GM10847 (cell line): Measurements from ENCODE around the gene SGIP1.

Experiments used
- POLR2A ChIP-seq: IDR thresholded peaks from 2 replicates; pipeline ENCODE4 v1.6.1; 2011; ENCODE audit not compliant: insufficient read length; ENCODE audit errors: extremely low read depth

Gene SGIP1

DNA sequence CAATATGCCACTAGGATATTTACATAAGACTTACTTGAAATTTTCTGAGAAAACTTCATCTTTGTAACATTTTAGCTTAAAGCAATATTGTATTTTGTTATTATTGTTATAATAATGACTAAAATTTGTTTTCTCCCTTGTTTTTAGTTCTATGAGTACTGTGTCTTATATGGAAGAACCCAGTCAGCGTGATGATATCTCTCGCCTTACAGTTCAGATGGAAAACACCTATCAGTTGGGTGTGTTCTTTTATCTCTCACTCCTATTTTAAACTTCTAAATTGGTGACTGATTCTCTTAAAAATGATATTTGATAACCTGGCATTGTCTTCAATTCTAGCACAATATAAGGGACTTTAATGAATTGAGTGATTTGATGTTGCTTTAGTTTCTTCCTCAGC lies 236.3 kb downstream of the SGIP1 start:
- no peak for TF ChIP-seq POLR2A

DNA sequence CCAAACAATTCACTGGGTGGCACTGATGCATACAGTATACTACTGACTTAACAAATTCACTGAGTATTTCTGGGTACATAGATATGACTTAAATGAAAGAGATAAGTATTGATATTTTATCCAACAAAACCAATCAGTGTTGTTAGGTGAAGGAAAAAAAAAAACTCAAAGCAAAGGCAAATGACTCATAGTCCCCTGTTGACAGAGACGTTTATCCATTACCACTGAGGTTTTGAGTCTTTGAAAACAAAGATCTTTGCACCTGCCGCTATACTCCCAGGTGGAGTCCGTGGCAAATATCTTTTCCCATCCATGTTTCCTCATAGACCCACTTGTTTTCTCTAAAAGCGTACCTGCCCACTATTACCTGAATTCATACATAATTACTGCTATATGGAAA lies 236.7 kb downstream of the SGIP1 start:
- no peak for TF ChIP-seq POLR2A

DNA sequence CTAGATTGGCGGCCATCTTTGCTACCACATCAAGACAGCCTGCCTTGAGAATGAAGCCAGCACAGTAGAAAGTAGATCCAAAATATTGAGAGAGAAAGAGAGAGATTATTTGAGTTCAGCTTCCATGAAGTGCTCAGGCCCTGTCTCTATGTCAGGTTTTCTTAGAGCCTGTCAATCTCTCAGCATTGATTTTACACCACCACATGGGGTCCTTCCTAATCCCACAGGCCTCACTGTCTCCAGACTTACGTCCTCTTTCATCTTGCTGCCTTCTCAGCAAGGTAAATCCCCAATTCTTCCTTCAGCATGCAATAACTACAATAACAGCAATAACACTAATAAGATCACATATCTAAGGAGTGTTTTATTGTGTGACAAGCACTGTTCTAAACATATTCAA lies 239.3 kb downstream of the SGIP1 start:
- no peak for TF ChIP-seq POLR2A

DNA sequence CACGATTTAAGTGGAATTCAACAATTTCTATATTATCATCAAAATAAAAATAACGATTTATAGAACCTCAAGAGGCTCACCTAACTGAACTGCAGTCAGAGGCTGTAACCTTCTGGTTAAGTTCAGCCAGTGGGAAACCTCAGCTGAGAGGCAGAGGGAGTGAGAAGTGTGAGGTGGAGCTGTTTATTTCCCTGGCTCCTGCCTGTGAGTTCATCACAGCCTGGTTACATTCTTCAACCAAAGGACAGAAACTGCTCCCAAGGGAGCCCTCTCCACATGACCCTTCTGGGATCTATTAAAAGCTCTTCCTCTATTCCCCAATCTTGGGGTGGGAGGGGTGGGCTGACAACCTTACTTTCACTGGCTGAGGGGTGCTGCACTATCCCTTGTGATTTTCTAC lies 240.5 kb downstream of the SGIP1 start:
- no peak for TF ChIP-seq POLR2A

DNA sequence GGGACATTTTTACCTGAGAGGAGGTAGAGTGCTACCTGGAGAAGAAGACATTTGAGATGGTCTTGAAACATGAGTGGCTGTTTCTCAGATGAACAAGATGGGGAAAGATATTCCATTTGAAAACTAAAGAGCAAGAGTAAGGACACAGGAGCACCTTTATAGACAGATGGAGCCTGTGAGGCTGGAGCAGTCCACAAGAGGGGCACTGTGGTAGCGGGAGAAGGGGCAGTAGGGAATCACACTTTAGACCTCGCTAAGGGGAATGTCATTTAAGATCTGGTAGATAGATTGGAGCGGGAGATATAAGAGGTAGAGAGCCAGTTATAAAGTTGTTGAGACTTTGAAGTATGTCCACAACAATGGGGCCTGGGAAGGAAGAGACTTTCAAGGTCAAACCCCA lies 241.7 kb downstream of the SGIP1 start:
- TF ChIP-seq POLR2A = no peak

DNA sequence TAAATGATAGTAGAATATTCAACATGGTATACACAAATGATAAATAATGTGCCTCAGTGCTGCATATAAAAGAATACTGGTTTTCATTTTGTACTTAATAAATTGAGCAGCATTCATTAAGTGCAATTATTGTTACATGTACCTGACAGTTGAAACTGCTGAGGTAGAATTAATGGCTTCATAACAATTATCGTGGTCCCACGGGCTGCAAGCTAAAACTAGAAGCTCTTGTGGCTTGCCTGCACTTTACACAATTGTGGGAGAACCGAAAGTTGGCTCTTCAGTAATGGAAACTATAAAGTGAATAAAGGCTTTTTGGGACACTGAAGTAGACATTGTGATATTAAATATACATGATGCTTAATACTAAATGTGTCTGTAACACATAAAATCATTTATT lies 243.9 kb downstream of the SGIP1 start:
- TF ChIP-seq POLR2A = no peak

DNA sequence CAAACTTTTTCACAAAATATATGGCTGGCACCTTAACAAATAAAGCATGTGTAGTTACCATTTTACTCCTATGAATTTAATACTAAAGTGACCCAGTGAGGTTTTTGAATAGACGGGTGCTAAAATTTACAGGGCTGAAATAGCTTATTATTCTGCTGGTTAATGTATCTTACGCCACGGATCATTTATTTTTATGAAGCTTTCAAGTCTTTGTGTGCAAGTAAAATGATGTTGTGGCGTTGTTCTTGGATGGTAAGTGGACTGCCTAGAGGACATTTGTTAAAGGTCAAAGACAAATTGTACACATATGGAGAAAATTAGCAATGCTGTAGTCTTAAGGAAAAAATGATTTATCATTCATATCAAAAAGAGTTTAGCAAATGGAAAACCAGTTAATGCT lies 244.3 kb downstream of the SGIP1 start:
- no peak for TF ChIP-seq POLR2A

DNA sequence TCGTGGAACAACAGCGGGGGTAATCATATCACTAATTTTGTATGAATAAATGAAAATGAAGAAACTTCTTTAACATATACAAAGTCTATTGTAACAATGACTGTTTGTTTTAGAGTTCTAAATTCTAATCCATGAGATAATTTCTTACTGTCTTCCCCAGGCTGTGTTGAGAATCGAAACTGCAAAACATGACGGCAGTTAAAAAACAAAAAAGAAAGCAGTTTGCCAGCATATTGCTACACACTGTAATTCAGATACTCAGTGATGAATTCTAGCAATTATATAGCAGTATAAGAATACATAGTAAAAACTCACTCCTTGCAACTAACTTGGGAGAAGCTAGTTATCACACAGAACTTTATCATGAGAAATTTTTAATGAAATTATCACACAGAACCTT lies 245.0 kb downstream of the SGIP1 start:
- TF ChIP-seq POLR2A = no peak

DNA sequence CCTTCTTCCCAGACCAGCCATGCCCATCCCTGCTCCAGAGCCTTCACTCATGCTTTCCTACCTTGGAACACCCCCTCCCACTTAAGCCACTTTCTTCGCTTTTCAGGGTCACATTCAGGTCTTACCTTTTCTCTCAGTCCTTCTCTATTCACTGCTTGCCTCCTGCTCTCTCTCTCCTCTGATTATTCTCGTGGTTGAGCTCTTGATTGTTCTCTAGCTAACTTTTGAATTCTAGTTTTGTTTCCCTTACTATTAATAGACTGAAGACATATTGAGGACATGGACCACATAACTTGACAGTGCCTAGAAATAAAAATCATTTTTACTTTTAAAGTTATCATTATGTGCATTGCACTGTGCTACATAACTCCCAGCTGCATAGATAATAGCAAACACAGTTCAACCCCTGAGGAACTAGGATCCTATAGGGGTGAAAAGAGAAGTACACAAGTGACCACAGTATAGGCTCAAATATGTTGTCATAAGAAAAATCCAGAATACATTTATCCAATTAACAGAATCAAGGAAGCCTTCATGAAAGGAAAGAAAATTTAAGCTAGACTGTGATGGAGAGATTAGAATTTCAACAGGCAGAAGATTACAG lies 245.6 kb downstream of the SGIP1 start:
- no peak for TF ChIP-seq POLR2A

DNA sequence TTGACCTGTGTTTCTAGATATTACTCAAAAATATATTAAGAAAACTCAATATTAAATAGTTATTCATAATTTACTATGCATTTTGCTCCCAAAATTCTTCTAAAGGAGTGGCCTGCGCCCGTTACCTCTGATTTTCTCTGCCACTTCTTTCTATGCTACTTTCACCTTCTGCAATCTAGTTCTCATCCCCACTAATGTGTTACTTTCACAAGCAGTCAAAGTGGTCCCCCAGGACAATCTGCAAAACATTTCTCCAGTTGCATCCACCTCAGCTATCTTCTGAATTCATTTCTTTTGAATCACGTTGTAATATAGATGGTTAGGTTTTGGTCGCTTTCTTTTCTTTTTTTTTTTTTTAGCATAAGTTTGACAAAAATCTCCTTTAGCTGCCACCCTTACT lies 253.7 kb downstream of the SGIP1 start:
- no peak for TF ChIP-seq POLR2A

DNA sequence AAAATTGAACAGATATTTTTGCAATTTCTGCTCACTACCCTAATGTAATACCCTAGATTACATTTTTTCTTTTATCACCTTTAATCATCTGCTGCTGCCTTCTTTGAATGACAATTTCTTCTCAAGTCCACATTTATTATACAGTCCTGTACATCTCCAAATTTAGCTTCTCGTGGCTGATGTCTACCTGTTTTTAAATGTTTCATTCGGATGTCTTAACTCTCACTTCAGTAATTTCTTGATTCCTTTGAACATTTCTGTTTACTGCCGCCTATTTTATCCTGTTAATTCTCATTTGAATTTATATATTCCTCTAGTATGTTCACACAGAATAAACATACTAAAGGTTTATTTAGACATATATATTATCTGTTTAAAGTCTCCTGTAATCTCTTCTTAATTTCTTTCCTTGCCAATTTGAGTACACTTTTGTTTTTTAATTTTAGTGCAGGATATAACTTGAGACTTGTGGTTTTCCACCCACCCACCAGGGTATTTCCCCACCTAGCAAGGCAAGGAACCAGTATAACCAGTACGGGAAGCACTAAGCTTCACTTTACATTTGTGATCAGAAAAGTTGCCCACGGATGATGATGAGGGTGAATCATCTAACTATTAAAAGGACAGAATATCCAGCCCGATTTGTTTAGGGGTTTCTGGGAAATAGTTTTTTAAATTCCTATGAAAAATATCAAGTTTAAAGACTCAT lies 254.4 kb downstream of the SGIP1 start:
- no peak for TF ChIP-seq POLR2A

DNA sequence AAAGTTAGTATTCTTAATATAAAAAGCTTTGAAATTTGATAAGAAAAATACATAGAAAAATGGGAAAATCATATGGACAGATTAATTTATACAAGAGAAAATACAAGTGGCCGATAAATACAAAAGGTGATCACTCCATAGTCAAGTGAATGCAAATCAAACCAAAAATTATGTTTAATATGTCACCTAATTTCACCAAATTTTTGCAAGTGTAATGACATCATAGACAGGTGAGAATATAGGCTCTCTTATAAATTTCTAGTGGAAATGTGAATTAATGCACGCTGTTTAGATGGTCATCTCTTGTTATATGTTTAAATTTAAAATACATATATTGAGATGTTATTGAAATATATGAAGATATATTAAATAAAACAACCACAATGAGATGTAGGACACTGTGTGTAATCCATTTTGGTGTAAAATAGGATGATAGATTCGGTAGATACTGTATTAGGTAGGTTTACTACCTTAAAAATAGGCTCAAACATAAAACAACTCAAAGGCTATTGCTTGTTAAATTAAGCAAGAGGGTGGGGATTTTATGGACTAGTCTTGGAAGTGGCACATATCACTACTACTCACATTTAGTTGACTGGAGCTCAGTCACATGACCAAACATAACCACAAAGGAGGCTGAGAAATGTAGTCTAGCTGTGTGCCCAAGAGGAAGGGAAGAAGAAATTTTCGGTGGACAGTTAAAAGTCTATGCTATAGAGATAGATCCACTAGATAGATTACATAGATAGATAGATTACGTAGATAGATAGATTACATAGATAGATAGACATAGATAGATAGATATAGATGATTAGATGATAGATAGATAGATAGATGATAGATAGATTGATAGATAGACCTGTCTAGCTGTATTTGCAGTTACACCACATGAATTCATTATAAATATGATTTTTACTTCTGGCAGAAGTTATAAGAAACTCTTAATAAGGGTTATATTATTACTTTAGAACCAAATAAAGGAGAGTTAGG lies 258.0 kb downstream of the SGIP1 start:
- TF ChIP-seq POLR2A = no peak
